Measurements from ENCODE around the gene FEV. TPM values are rescaled to one million over a fixed set of nuclear protein-coding genes. Genes with fewer than 3 reads are reported as not detected.

Gene FEV
- total RNA-seq, 1 donor from 2014 or later = not detected

DNA sequence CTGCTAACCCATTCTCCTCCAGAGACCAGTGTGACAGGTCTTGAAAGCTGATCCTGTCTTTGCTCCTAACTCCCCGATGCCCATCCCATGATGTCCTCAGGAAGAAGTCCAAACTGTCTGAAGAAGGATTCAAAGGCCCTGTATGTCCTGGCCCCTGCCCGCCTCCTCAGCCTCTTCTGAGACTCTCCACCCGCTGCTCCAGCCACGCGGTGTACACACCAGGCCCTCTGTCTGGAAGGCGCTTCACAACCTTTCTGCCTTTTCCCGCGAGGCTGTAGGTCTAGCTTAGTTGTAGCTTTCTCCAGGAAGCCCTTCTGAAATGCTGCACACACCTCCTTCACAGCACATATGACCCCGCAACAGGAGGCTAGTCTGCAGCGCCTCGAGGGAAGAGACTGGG lies 31.7 kb upstream of the FEV start:
- no peak for TF ChIP-seq CTCF (IDR thresholded peaks at IDR 0.05)
- H3K27ac ChIP-seq = no peak overlapping the region
- no peaks in the 10 kb centered on the region for H3K4me1 ChIP-seq
- no peaks in the 10 kb centered on the region for H3K9me3 ChIP-seq
- intact Hi-C loops (cut with DNase I) = no loop called here
- no peaks in the 10 kb centered on the region for H3K27me3 ChIP-seq (ENCODE audit: low read depth)
- ATAC-seq = no peak
- DNase-seq = peak; percentile 20
- no peak overlapping the region for H3K4me3 ChIP-seq
- no peaks in the 10 kb centered on the region for H3K36me3 ChIP-seq

GRCh38 chr2:219010873-219011272 lies 25.9 kb upstream of the FEV start:
- no peak overlapping the region for H3K4me3 ChIP-seq
- peaks cover 5% of the 10 kb centered on the region for H3K27me3 ChIP-seq (ENCODE audit: low read depth)
- H3K4me1 ChIP-seq = no peaks in the 10 kb centered on the region
- H3K36me3 ChIP-seq = no peaks in the 10 kb centered on the region
- intact Hi-C loops (cut with DNase I) = no loop called here
- ATAC-seq = no peak
- no peaks in the 10 kb centered on the region for H3K9me3 ChIP-seq
- no peak for TF ChIP-seq CTCF (IDR thresholded peaks at IDR 0.05)
- no peak overlapping the region for H3K27ac ChIP-seq
- no peak for DNase-seq

GRCh38 chr2:219010162-219010756 lies 25.3 kb upstream of the FEV start:
- DNase-seq (no peak), ATAC-seq (peak; percentile 55 to 68)
- H3K36me3 ChIP-seq = no peaks in the 10 kb centered on the region
- H3K4me3 ChIP-seq = no peak overlapping the region
- H3K4me1 ChIP-seq = no peaks in the 10 kb centered on the region
- peak; percentile 26 for TF ChIP-seq CTCF (IDR thresholded peaks at IDR 0.05)
- no peaks in the 10 kb centered on the region for H3K9me3 ChIP-seq
- H3K27ac ChIP-seq = no peak overlapping the region
- peaks cover 11% of the 10 kb centered on the region for H3K27me3 ChIP-seq (ENCODE audit: low read depth)
- intact Hi-C loops (cut with DNase I) = no loop called here

GRCh38 chr2:219009294-219009693 lies 24.3 kb upstream of the FEV start:
- DNase-seq (no peak), ATAC-seq (no peak)
- Histone ChIP-seq H3K9me3 (no peaks in the 10 kb centered on the region), H3K27me3 (ENCODE audit: low read depth) (peaks cover 20% of the 10 kb centered on the region), H3K27ac (no peak overlapping the region), H3K36me3 (no peaks in the 10 kb centered on the region), H3K4me3 (no peak overlapping the region), H3K4me1 (no peaks in the 10 kb centered on the region)
- TF ChIP-seq CTCF (IDR thresholded peaks at IDR 0.05) = no peak
- intact Hi-C loops (cut with DNase I) = no loop called here

- DNase-seq (no peak), ATAC-seq (no peak)
- no peaks in the 10 kb centered on the region for H3K9me3 ChIP-seq
- H3K27me3 ChIP-seq (ENCODE audit: low read depth) = peaks cover 70% of the 10 kb centered on the region
- no peak overlapping the region for H3K27ac ChIP-seq
- H3K4me3 ChIP-seq = no peak overlapping the region
- TF ChIP-seq CTCF (IDR thresholded peaks at IDR 0.05) = no peak
- no peaks in the 10 kb centered on the region for H3K36me3 ChIP-seq
- peaks cover 23% of the 10 kb centered on the region for H3K4me1 ChIP-seq
- intact Hi-C loops (cut with DNase I) = no loop called here
These were observed 19.0 kb upstream of the FEV start for GRCh38 chr2:219003979-219004378.
